ENCODE data around the gene ABCC5. TPM values are rescaled to one million over a fixed set of nuclear protein-coding genes. Genes with fewer than 3 reads are reported as not detected.

The ABCC5 gene
- total RNA-seq, 1 experiment from 2014 or later: 37.6 TPM

GRCh38 chr3:183920416-183920815, 97.3 kb downstream of the ABCC5 start:
- Histone ChIP-seq H3K14ac (ENCODE audit: insufficient read depth, low read length) (no peak overlapping the region), H2BK5ac (ENCODE audit: insufficient read length, low read length) (no peak overlapping the region), H3K4me1 (ENCODE audit: insufficient read depth, low read length) (no peaks in the 10 kb centered on the region), H3K23ac (ENCODE audit: insufficient read length, low read depth, low read length) (no peak overlapping the region), H4K20me1 (ENCODE audit: control insufficient read depth, insufficient read depth, insufficient read length) (no peaks in the 10 kb centered on the region), H3K23me2 (ENCODE audit: insufficient read length, low read depth, low read length, poor library complexity, severe bottlenecking) (no peaks in the 10 kb centered on the region), H3K56ac (ENCODE audit: insufficient read length, low read depth, low read length) (no peak overlapping the region), H2BK20ac (ENCODE audit: low read depth, low read length, poor library complexity, severe bottlenecking) (no peak overlapping the region), H2BK12ac (ENCODE audit: insufficient read length, low read depth, low read length) (no peak overlapping the region), H4K8ac (replicated peaks; ENCODE audit: insufficient read length, low read depth, low read length) (no peak overlapping the region), H3K9me3 (ENCODE audit: control insufficient read depth, low read depth, low read length) (no peaks in the 10 kb centered on the region), H3K9ac (ENCODE audit: extremely low read depth, insufficient read length, low read length) (no peak overlapping the region), H3K4ac (ENCODE audit: low read depth, low read length) (no peak overlapping the region), H3K27me3 (ENCODE audit: insufficient read depth, low read length) (no peaks in the 10 kb centered on the region), H3K4me2 (ENCODE audit: insufficient read depth, insufficient read length, low read length) (no peak overlapping the region), H3T11ph (ENCODE audit: low read length) (no peak overlapping the region), H2AFZ (ENCODE audit: low read length) (no peak overlapping the region), H2BK120ac (ENCODE audit: low read depth, low read length, poor library complexity, severe bottlenecking) (no peak overlapping the region), H3K79me1 (ENCODE audit: insufficient read depth, low read depth, low read length, poor library complexity, severe bottlenecking) (no peaks in the 10 kb centered on the region), H4K91ac (ENCODE audit: insufficient read length, low read depth, low read length) (no peak overlapping the region), H2AK5ac (ENCODE audit: insufficient read length, low read length) (no peak overlapping the region), H3K27ac (ENCODE audit: insufficient read length, low read depth, low read length) (no peak overlapping the region), H3K18ac (ENCODE audit: insufficient read length, low read depth, low read length) (no peak overlapping the region), H4K5ac (ENCODE audit: insufficient read length, low read depth, low read length) (no peak overlapping the region), H2BK15ac (ENCODE audit: low read depth, low read length) (no peak overlapping the region), H3K79me2 (ENCODE audit: insufficient read depth, low read length) (no peaks in the 10 kb centered on the region)
- no peak for TF ChIP-seq CTCF (conservative IDR thresholded peaks at IDR 0.05)
- Mint-ChIP-seq H3K27me3 (ENCODE audit: low read depth) (no peaks in the 10 kb centered on the region), H3K9me3 (no peaks in the 10 kb centered on the region), H3K4me1 (no peaks in the 10 kb centered on the region), H3K4me3 (no peak overlapping the region), H3K27ac (0 out of 7 replicates have a peak overlapping the region, but pooled peaks of 1 of the 3 experiments have one; percentile 5), H3K36me3 (ENCODE audit: insufficient read depth in 1 of 3, low read depth in 3 of 3) (peaks cover 10 to 41% (median 25%) of the 10 kb centered on the region in 3 experiments; a peak in 6 of 7 replicates)
- no peak for DNase-seq
- WGBS (ENCODE audit: extremely low coverage, insufficient read length, low lambda C conversion rate): no CpG with 5 or more reads among the region's 14 CpGs
